ENCODE results near the gene TMEM43. TPM values are rescaled to one million over a fixed set of nuclear protein-coding genes. Genes with fewer than 3 reads are reported as not detected.

Gene TMEM43
- total and polyA plus RNA-seq, 2 of the 13 experiments (the other 11 are each of a cell fraction or from before 2014, with no cell fraction given), result 48.9 to 50.5 TPM

- peak; percentile 17; the same call in 1 of the 2 replicates for TF ChIP-seq GMEB2 (CRISPR knock-in tag; IDR thresholded peaks at IDR 0.05; ENCODE audit: low read depth)
- TF ChIP-seq BCL3 (CRISPR knock-in tag; IDR thresholded peaks at IDR 0.05), result no peak
- TF ChIP-seq ZBTB14 (CRISPR knock-in tag; IDR thresholded peaks at IDR 0.05), result no peak
- no peak; the same call in 1 of the 2 replicates for TF ChIP-seq ZNF232 (CRISPR knock-in tag; IDR thresholded peaks at IDR 0.05; ENCODE audit: borderline replicate concordance)
- no peak for TF ChIP-seq ZBTB44 (CRISPR knock-in tag; IDR thresholded peaks at IDR 0.05)
- no peak; the same call in 1 of the 2 replicates for TF ChIP-seq ZBTB42 (CRISPR knock-in tag; IDR thresholded peaks at IDR 0.05)
- TF ChIP-seq SKI (IDR thresholded peaks at IDR 0.05; ENCODE audit: partially characterized antibody), result no peak
- no peak for TF ChIP-seq HNRNPUL1 (IDR thresholded peaks at IDR 0.05; ENCODE audit: low read depth, low read length)
These were observed 633 bp upstream of the TMEM43 start (continued) for GRCh38 chr3:14124223-14124614.
